Hepatocyte (in vitro differentiated cells): ENCODE measurements around the gene SYS1.
A peak's percentile ranks its signal among the peaks of the same experiment; 100 is the strongest.

Source experiments
- CTCF ChIP-seq: fragments of 200-600 bp; sonication (generic); IDR thresholded peaks from 2 replicates; pipeline ENCODE4 v1.5.1; 2016; ENCODE audit warnings: antibody characterized with exemption, mild to moderate bottlenecking; ENCODE audit not compliant: poor library complexity
- EZH2 ChIP-seq: fragments of 200-600 bp; sonication (generic); IDR thresholded peaks from 2 replicates; pipeline ENCODE4 v1.6.1; 2016; ENCODE audit warnings: antibody characterized with exemption, mild to moderate bottlenecking, borderline replicate concordance

- TF ChIP-seq CTCF = peak; percentile 52
- TF ChIP-seq EZH2 = no peak
These were observed 40.0 kb upstream of the SYS1 start for GRCh38 chr20:45322952-45323383.
